22Rv1 (cell line): ENCODE data around the gene TASOR2.

Experiments used
- ZFX ChIP-seq: fragments of 450-650 bp; IDR thresholded peaks from 2 replicates; pipeline ENCODE4 v1.6.1; 2017; ENCODE audit warnings: antibody characterized with exemption, borderline replicate concordance
- TF ChIP-seq, protein P1 (sequence below): fragments of 450-650 bp; IDR thresholded peaks from 2 replicates; pipeline ENCODE4 v1.5.1; 2017; ENCODE audit warnings: mild to moderate bottlenecking

GRCh38 chr10:5638494-5638893 is 46.1 kb upstream of the TASOR2 start:
- TF ChIP-seq, protein P1, sequence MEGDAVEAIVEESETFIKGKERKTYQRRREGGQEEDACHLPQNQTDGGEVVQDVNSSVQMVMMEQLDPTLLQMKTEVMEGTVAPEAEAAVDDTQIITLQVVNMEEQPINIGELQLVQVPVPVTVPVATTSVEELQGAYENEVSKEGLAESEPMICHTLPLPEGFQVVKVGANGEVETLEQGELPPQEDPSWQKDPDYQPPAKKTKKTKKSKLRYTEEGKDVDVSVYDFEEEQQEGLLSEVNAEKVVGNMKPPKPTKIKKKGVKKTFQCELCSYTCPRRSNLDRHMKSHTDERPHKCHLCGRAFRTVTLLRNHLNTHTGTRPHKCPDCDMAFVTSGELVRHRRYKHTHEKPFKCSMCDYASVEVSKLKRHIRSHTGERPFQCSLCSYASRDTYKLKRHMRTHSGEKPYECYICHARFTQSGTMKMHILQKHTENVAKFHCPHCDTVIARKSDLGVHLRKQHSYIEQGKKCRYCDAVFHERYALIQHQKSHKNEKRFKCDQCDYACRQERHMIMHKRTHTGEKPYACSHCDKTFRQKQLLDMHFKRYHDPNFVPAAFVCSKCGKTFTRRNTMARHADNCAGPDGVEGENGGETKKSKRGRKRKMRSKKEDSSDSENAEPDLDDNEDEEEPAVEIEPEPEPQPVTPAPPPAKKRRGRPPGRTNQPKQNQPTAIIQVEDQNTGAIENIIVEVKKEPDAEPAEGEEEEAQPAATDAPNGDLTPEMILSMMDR, result no peak
- no peak for TF ChIP-seq ZFX
